GM12878 (cell line): Measurements from ENCODE around the gene PTPRB. TPM values are rescaled to one million over a fixed set of nuclear protein-coding genes. Genes with fewer than 3 reads are reported as not detected.

Source experiments
- ATAC-seq: fragments of 200-7000 bp; cut with Tn5 transposase; 3 replicates; pipeline ENCODE4 v1.9.1; 2020; ENCODE audit warnings: mild to moderate bottlenecking, moderate library complexity
- BruUV-seq: library from RNA; stranded (reverse); fragments of 400-500 nt; replicated peaks from 2 replicates; lab custom pipeline; 2021; lab: Mats Ljungman, UMichigan
- CTCF ChIA-PET: fragments of 300-600 bp; sonication (Branson Sonifier 250); formaldehyde crosslinking; extraction: SDS; loops from one replicate; lab custom pipeline; 2021; ENCODE audit warnings: inconsistent platforms; lab: Yijun Ruan, JAX
- POLR2A ChIA-PET: fragments of 350-600 bp; formaldehyde crosslinking; extraction: SDS; loops from one replicate; lab custom pipeline; 2021; ENCODE audit warnings: inconsistent platforms; lab: Charles Lee
- RAD21 ChIA-PET: fragments of 300-600 bp; sonication (Branson Sonifier 250); formaldehyde crosslinking; loops from one replicate; lab custom pipeline; 2023; ENCODE audit warnings: antibody characterized with exemption; ENCODE audit not compliant: unreplicated experiment; lab: Charles Lee
- SMC1A ChIA-PET: fragments of 300-600 bp; sonication (Branson Sonifier 250); formaldehyde crosslinking; loops from one replicate; lab custom pipeline; 2023; ENCODE audit not compliant: unreplicated experiment, uncharacterized antibody; lab: Charles Lee
- DNase-seq: peaks from one replicate; pipeline ENCODE4 v3.0.0-alpha.2; 2011; ENCODE audit warnings: low read depth, low spot score
- FAIRE-seq: peaks from 3 replicates; lab custom pipeline; 2011; peaks lifted over from hg19 to GRCh38; lab: Jason Lieb, UNC
- H2AFZ ChIP-seq: 2 replicates; pipeline ENCODE4 v1.6.0; 2011; ENCODE audit warnings: low read depth, low read length, control low read depth; ENCODE audit not compliant: control insufficient read depth
- H3K27ac ChIP-seq: 2 replicates; pipeline ENCODE4 v1.5.1; 2011; ENCODE audit warnings: control low read depth; ENCODE audit not compliant: control insufficient read depth, insufficient read depth
- H3K27me3 ChIP-seq, 2 experiments: replicated peaks in 1 of 2; 2 replicates each; pipeline versions ENCODE4 v1.6.0 to v1.6.1; 2011; ENCODE audit warnings: low read length in 1 of 2; ENCODE audit not compliant: control insufficient read depth in 2 of 2, insufficient read depth in 2 of 2
- H3K36me3 ChIP-seq, 2 experiments: 2 replicates each; pipeline ENCODE4 v1.5.1; 2011; ENCODE audit warnings: low read length in 1 of 2; ENCODE audit not compliant: control insufficient read depth in 2 of 2, insufficient read depth in 2 of 2
- H3K4me1 ChIP-seq: 2 replicates; pipeline ENCODE4 v1.6.1; 2011; ENCODE audit warnings: mild to moderate bottlenecking, low read length, moderate library complexity, mixed read lengths; ENCODE audit not compliant: control insufficient read depth, insufficient read depth
- H3K4me2 ChIP-seq: 2 replicates; pipeline ENCODE4 v1.6.0; 2011; ENCODE audit warnings: control low read depth; ENCODE audit not compliant: control insufficient read depth, insufficient read depth
- H3K4me3 ChIP-seq: fragments of 200-600 bp; sonication (generic); 2 replicates; pipeline ENCODE4 v1.5.1; 2016
- H3K79me2 ChIP-seq: 2 replicates; pipeline ENCODE4 v1.6.0; 2011; ENCODE audit warnings: low read length; ENCODE audit not compliant: control insufficient read depth, insufficient read depth
- H3K9ac ChIP-seq: 2 replicates; pipeline ENCODE4 v1.8.0; 2011; ENCODE audit warnings: low read length, control low read depth, mixed read lengths; ENCODE audit not compliant: control insufficient read depth, insufficient read depth
- H3K9me3 ChIP-seq: replicated peaks from 3 replicates; pipeline ENCODE4 v1.5.1; 2011; ENCODE audit warnings: mild to moderate bottlenecking, low read length; ENCODE audit not compliant: control insufficient read depth, insufficient read depth
- H4K20me1 ChIP-seq: 2 replicates; pipeline ENCODE4 v1.6.0; 2011; ENCODE audit not compliant: control insufficient read depth, insufficient read depth
- BACH1 ChIP-seq: fragments of 450-650 bp; IDR thresholded peaks from 2 replicates; pipeline ENCODE4 v1.6.1; 2017; ENCODE audit warnings: mild to moderate bottlenecking, borderline replicate concordance
- CREM ChIP-seq: IDR thresholded peaks from 2 replicates; pipeline ENCODE4 v1.6.1; 2014; ENCODE audit warnings: antibody characterized with exemption, low read depth
- EP300 ChIP-seq, 2 experiments: fragments of 150-350 bp in 1 of 2; IDR thresholded peaks; 2 replicates each; pipeline ENCODE4 v1.6.1; 2011 to 2012; ENCODE audit warnings: low read depth in 2 of 2, low read length in 2 of 2, borderline replicate concordance in 1 of 2, improper control_type of control experiment in 1 of 2, inconsistent platforms in 1 of 2; ENCODE audit not compliant: control insufficient read depth in 1 of 2
- MYB ChIP-seq: fragments of 150-350 bp; IDR thresholded peaks from 2 replicates; pipeline ENCODE4 v1.6.1; 2014; ENCODE audit warnings: mild to moderate bottlenecking, low read depth, low read length, borderline replicate concordance
- RAD21 ChIP-seq: IDR thresholded peaks from 2 replicates; pipeline ENCODE4 v1.6.1; 2011; ENCODE audit warnings: mild to moderate bottlenecking, low read depth, low read length, moderate library complexity; ENCODE audit not compliant: insufficient read depth
- RCOR1 ChIP-seq: conservative IDR thresholded peaks from 2 replicates; pipeline ENCODE4 v1.6.1; 2012; ENCODE audit warnings: low read depth, low read length, improper control_type of control experiment
- ZNF384 ChIP-seq: IDR thresholded peaks from 2 replicates; pipeline ENCODE4 v1.6.1; 2012; ENCODE audit warnings: low read depth, mild to moderate bottlenecking, low read length, improper control_type of control experiment, borderline replicate concordance
- ZZZ3 ChIP-seq: IDR thresholded peaks from 2 replicates; pipeline ENCODE4 v1.6.1; 2011; ENCODE audit warnings: low read depth; ENCODE audit not compliant: control insufficient read depth, insufficient read length
- whole genome bisulfite sequencing: methylation state at CpG from one replicate; pipeline ENCODE4 v1.1.6; 2016; ENCODE audit warnings: low lambda C conversion rate; ENCODE audit not compliant: insufficient replicate concordance, insufficient coverage; ENCODE audit errors: missing lambda C conversion rate; 5-methylcytosine and 5-hydroxymethylcytosine counted together
- in situ Hi-C: fragments of 300-500 bp; cut with MboI; formaldehyde crosslinking; loops from 9 replicates; pipeline ENCODE4 v1.14.3; 2018; ENCODE audit warnings: mixed read lengths
- intact Hi-C: fragments of 100-400 bp; cut with micrococcal nuclease; formaldehyde crosslinking; loops from one replicate; pipeline ENCODE4 v1.14.2; 2022; ENCODE audit not compliant: unreplicated experiment
- polyA plus RNA-seq, 11 experiments: library from polyadenylated mRNA; depleted of rRNA in 4 of 11; unstranded in 6 of 11; stranded (reverse) in 5 of 11; fragments of >200 nt; fragmentation: Nextera tagmentation in 4 of 11; fragmentation: Illumina TruSeq in 1 of 11; extraction: Ambion mirVana in 4 of 11; extraction: Trizol in 1 of 11; gene quantifications; 1 replicate in 1 of 11; 2 replicates in 10 of 11; pipeline versions ENCODE4 v1.2.1 to v1.2.3, GENCODE V29; 2011 to 2016; ENCODE audit warnings: inconsistent platforms in 2 of 11, missing spikeins in 2 of 11, low read depth in 1 of 11
- total RNA-seq, 4 experiments: library from RNA; depleted of rRNA in 3 of 4; stranded (reverse); fragments of >200 nt in 3 of 4; fragmentation: Illumina TruSeq in 1 of 4; extraction: Trizol in 1 of 4; gene quantifications; 2 replicates each; pipeline versions ENCODE4 v1.2.1 to v1.2.3, GENCODE V29; 2013 to 2021

PTPRB gene
- total and polyA plus RNA-seq, 10 of the 15 experiments (the other 5 are each of a cell fraction or from before 2014, with no cell fraction given): 0.03 to 0.35 (median 0.05) TPM

DNA sequence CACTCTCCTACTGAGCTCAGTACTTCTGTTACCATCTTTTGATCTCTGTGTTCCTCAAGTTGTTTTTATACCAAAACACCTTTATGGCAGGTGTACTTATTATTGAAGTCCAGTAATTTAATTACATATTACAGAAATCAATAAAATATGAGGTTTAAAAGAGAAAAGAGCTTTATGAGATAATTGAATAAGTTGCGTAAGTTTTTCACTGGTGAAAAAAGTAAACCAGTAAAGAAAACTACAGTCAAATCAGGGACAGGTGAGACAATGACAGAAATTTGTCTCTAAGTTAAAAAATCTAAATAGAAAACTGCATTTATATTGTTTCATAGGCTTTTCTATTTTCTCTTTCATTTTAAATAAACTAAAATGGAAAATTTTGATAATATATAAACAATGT is 29.1 kb upstream of the PTPRB start (continued):
- no peak for TF ChIP-seq MYB
- no peak for TF ChIP-seq RAD21
- no peak for TF ChIP-seq ZZZ3
- no peak for TF ChIP-seq EP300 (IDR thresholded peaks at IDR 0.05; ENCODE audit: borderline replicate concordance in 1 of 2, control insufficient read depth in 1 of 2, low read depth in 2 of 2, low read length in 2 of 2)
- TF ChIP-seq RCOR1: no peak

DNA sequence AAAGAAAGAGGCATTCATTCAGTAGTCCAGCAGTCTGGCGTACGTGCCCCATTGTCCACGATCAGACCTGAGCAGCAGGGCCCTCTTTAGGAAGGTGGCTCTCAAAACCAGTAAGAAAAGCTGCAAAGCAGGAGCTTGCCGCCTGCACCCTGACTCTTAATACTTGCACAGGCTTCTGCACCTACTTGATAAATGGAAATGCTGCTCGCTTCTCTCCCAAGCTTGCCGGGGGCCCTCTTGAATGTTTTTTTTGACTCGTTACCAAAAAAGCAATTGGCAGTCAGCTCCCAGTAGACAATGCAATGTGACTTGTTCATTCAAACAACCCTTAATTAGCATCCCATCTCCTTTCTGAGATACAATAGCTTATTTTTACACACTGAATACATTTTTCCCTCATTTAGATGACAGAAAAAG is 27.2 kb upstream of the PTPRB start:
- no peaks in the 10 kb centered on the region for H4K20me1 ChIP-seq
- 40% methylated on average over 7 of the region's 7 CpGs for WGBS
- H3K4me1 ChIP-seq: no peaks in the 10 kb centered on the region
- no peaks in the 10 kb centered on the region for H3K79me2 ChIP-seq
- H3K9ac ChIP-seq: no peak overlapping the region
- H2AFZ ChIP-seq: no peak overlapping the region
- no peaks in the 10 kb centered on the region for H3K27me3 ChIP-seq
- no peaks in the 10 kb centered on the region for H3K9me3 ChIP-seq
- H3K27ac ChIP-seq: no peak overlapping the region
- ChIA-PET CTCF (interaction anchor here (1.6 kb wide), 1 partner anchor 40 kb away, joined by 4 read pairs; no protein-coding TSS in a partner anchor), SMC1A (interaction anchor here (0.6 to 0.8 kb wide), 2 partner anchors 13 to 17 kb away, joined by 3 read pairs; no protein-coding TSS in a partner anchor), RAD21 (no interaction called here), POLR2A (no interaction called here)
- intact Hi-C loops (no loop called here), in situ Hi-C loops (no loop called here)
- no TSS peak for BruUV-seq
- no peak overlapping the region for H3K4me2 ChIP-seq
- no peak overlapping the region for H3K4me3 ChIP-seq
- H3K36me3 ChIP-seq: no peaks in the 10 kb centered on the region
- DNase-seq (no peak), ATAC-seq (no peak), FAIRE-seq (no peak)
- TF ChIP-seq ZNF384 (no peak), CREM (no peak), EP300 (IDR thresholded peaks at IDR 0.05; ENCODE audit: borderline replicate concordance in 1 of 2, control insufficient read depth in 1 of 2, low read depth in 2 of 2, low read length in 2 of 2) (no peak), BACH1 (no peak)
- TF ChIP-seq, all 136 proteins: peak for 0
